GM18951 (cell line): ENCODE data around the gene NBAS.

Source experiments
- POLR2A ChIP-seq: IDR thresholded peaks from 4 replicates; pipeline ENCODE4 v1.6.1; 2011; ENCODE audit warnings: mild to moderate bottlenecking; ENCODE audit not compliant: insufficient read length, insufficient read depth; ENCODE audit errors: extremely low read depth
- in situ Hi-C: fragments of 300-500 bp; cut with MboI; formaldehyde crosslinking; loops from one replicate; pipeline ENCODE4 v1.12.0; 2022; ENCODE audit warnings: low sequenced_read_pairs, mixed read lengths, inconsistent platforms; ENCODE audit not compliant: unreplicated experiment

NBAS gene

DNA sequence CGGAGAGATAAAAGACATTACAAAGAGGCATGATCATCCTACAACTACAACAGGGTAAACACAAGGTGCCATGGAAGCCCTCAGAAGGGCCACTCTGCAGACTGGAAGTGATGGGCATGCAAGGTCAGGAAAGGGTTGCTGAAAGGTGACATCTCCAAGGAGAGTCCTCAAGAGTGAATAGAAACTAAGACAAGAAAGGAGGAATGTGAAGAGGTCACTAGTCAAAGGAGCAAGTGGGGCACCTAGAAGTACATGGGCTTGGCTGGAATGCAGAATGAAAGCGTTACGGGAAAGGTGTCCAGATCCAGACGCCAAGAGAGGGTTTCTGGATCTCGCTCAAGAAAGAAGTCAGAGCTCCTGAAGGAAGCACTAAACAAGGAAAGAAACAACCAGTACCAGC lies 314.3 kb downstream of the NBAS start:
- in situ Hi-C loops, result no loop called here
- TF ChIP-seq POLR2A, result no peak

DNA sequence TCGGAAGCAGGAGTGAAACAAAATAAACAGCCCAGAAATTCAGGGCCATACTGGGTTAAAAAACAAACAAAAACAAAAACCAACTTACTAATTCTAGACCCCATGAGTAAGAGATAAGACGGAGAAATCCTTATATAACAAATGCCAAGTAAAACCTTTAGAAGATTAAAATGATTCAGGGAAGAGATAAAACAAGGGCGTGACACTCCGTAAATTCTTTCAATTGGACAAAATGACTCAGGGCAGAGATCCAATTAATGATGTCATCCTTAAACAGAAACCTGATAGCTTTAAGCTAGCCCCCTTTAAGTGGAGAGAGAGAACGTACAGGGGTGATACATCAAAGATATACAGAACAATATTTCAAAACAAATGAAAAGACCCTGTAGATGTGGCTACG lies 317.4 kb downstream of the NBAS start:
- no peak for TF ChIP-seq POLR2A
- in situ Hi-C loops, result no loop called here

DNA sequence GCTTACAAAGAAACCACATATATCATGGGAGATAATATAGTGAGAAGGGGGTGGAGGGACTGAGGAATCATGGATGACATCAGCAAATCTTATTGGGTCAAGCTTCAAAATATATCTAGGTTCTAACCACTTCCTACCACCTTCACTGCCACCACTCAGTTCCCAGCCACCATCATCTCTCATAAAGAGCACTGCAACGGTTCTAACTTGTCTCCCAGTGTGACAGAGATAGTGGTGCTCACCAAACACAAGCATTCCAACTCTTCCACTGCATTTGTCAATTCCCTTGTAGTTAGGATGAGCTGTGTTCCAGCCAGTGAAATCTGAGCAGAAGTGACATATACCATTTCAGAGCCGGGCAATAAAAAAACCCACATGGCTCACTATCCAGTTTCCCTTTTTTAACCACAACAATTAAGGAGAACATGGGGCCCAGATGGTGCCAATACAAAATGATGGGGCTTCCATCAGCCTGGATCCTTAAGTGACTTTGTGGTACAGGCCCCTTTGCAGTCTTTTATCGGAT lies 318.1 kb downstream of the NBAS start:
- in situ Hi-C loops, result no loop called here
- TF ChIP-seq POLR2A, result no peak

DNA sequence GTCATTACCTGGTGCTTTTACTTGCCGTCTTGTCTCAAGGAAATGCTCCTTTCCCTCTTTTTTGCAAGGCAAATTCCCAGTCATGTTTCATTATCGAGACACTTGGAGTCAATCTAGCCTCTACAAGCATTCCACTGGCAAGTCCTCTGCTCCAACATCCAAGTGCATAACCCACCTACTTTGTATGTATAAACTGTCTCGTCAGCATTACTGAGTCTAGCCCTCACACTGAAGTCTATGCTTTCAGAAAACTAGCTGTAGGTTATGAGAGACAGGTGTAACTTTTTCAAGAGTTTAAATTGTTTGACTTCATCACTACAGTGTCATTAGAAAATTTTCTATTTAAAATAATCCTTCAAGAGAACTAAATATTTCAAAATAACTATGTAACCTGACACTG lies 319.2 kb downstream of the NBAS start:
- in situ Hi-C loops, result no loop called here
- no peak for TF ChIP-seq POLR2A

DNA sequence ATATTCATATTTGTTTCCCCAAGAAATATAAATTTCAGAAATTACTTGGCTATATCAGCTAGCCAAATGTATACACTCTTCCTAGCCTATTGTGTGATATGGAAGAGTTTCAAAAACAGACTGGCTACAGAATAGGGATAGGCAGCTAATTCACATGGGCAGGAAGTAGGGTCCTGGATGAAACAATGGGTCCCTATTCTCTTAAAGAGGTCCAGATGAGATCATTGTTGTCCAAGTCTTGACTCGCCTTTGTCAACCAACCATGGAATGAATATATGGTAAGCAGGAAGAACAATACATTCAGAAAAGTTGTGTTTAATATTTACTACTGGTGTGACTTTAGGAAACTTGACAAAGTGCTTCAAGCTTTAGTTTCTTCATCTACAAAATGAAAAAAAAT lies 319.9 kb downstream of the NBAS start:
- TF ChIP-seq POLR2A, result no peak
- in situ Hi-C loops, result no loop called here

DNA sequence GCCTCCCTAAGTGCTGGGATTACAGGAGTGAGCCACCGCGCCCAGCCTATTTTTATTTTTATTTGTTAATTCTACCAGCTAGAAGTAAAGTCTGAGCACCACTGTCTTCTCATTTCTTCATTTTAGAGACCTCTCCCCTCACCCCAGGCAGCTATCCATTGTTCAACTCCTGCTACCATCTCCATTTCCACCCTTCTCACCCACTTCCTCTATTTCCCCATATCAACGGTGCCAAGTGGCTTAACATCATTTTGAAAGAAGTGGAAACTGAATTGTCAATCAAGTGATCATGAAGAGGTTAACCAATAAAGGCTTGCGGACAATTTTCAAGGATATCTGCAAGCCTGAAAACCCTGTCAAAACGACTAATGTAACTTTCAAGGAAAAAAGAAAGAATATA lies 323.1 kb downstream of the NBAS start:
- in situ Hi-C loops, result no loop called here
- no peak for TF ChIP-seq POLR2A

DNA sequence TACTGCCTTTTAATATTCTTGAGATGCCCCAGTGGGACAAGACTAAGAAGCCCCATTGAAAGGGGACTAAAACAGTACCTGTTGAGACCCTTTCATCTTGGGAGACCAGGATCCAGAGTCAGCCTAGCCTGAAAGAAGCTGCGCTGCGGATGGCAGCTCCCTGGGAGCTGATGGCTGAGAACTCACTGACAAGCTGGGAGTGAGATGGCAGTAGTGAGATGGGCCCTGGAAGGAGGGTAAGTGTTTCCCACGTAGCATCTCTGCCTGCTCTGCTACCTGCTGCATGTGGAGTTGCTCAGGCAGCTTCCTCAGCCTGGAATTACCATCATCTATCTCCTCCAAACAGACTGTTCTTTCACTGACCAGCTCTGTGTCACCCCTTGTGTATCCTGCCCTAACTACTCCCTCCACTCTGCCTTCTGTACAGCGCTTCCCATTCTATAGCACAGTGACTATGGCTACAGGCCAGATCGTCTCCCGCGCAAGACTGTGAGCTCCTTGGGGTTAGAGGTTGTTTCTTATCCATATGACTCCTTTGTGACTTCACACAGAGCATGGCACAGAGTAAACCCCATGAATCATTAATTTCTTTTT lies 330.4 kb downstream of the NBAS start:
- no peak for TF ChIP-seq POLR2A
- in situ Hi-C loops, result no loop called here

DNA sequence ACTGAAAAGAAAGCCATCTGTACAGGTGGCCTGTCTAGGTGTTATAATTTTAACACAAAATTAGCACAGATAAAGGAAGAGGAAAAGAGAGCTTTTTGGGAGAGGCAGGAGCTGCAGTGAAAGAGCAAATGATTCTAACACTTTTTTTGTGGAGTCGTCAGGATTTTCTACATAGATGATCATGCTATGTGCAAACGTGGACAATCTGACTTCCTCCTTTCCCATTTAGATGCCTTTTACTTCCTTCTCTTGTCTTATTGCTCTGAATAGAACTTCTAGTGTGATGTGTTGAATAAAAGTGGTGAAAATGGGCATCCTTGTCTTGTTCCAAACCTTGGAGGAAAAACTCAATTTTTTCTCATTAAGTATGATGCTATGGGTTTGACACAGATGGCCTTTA lies 334.5 kb downstream of the NBAS start:
- in situ Hi-C loops, result no loop called here
- TF ChIP-seq POLR2A, result no peak

DNA sequence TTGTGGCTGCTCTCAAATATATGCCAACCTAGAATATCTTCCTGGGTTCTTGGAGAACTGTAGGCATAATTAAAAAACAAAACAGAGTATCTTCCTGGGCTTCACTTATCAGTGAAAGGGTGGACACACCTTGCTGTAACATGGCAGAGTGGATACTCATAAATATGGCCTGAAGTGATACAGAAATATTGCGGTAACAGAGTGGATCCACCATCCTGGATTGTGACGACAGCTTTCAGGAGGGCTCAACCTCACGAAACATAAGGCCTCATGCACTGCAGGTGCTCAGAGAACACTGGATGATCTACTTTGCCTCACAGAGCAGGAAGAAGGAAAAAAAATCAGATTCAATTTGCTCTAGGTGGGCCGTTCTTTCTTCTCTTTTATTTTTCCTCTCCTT lies 336.0 kb downstream of the NBAS start:
- no peak for TF ChIP-seq POLR2A
- in situ Hi-C loops, result no loop called here

DNA sequence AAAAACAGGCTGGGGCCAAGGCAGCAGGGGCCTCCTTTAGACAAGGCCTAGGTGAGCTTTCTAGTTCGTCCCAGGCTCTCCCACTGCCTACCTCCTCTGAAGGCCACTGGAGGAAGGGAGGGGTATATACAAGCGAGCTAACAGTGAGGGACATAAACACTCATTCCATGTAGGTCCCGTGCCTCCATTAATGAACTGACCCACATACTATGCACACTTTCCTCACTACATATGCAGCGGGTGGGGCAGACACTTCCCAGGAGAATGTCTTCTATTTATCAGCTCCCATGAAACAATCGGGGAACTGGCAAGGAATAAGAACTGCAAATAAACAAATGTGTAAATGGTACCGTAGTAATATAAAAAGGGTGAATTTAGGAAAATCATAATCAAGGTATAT lies 336.5 kb downstream of the NBAS start:
- in situ Hi-C loops, result no loop called here

DNA sequence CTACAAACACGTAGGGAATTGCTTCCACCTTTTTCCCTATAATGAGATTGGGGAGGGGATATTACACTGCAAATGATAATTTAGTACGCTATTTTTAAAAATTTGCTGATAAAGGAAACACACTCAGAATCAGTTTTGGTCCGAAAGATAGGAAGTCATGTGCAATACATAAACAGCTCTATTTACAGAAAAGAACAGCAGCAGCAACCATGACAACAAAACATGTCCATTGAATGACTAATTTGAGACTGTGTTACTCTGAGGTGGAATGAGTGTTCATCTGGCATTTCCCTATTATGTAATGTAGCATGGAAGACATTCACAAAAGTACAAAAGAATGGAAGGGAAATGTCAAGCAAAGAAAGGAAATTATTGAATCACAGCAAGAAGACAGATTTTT lies 337.2 kb downstream of the NBAS start:
- TF ChIP-seq POLR2A, result no peak
- in situ Hi-C loops, result no loop called here

More for the DNA sequence above, 336.5 kb downstream of the NBAS start:
- TF ChIP-seq POLR2A, result no peak

DNA sequence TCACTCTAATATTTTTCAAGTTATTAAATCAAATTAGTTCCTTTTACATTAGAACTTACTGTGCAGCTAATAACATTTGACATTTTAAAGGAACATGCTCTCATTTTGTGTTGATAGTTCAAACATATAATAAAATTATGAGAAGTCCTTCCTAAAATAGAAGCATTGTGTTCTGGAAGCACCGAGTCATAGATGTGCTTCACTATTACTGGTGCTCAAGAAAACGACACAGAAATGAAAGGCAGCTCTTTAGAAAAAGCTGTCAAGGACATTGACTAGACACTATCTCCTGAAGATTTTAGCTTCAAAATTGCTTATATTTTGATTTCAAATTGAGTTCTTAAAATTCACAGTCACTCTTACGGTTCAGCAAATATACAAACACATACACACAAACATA lies 338.3 kb downstream of the NBAS start:
- in situ Hi-C loops, result no loop called here
- TF ChIP-seq POLR2A, result no peak

DNA sequence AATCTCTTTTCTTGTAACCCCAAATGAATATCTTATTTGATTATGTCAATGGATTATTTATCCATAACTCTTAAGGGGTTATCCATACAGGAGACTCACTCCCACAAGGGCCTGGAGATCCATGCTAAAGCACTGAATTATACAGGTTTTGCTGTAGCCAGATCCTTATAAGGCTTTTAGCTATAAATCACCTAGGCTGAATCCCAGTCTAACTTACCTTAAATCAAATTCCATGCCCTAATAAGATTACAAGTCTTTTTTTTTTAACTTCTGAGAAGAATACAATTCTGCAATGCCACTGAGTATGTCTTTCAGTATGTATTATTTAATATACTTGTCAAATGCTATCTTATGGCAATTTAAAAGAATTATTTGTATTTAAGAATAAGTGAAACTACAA lies 340.5 kb downstream of the NBAS start:
- in situ Hi-C loops, result no loop called here
- TF ChIP-seq POLR2A, result no peak

DNA sequence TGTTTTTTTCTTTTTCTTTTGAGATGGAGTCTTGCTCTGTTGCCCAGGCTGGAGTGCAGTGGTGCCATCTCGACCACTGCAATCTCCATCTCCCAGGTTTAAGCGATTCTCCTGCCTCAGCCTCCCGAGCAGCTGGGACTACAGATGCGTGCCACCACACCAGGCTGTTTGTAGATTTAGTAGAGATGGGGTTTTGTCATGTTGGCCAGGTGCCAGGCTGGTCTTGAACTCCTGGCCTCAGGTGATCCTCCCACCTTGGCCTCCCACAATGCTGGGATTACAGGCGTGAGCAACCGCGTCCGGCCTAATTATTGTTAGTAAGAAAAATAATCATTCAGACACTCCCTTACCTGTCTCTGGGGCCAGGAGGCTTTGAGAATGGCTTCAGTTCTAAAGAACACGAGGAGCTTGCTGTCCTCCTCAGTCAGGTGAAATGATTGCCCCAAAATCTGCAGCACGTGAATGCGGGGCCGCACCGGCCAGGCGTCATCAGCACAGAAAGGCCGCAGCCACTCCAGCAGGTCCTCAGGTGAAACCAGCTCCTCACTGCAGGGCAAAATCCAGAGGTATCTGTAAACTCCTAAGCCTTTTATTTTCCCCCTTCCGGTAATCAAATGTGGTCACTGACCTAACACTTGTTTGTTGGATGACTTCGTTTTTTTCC lies 342.6 kb downstream of the NBAS start:
- in situ Hi-C loops, result no loop called here
- no peak for TF ChIP-seq POLR2A
